ENCODE data around the gene VPS50.

- TF ChIP-seq CTCF (IDR thresholded peaks at IDR 0.05 in 2 of 3, conservative IDR thresholded peaks at IDR 0.05 in 1 of 3; ENCODE audit: borderline replicate concordance in 1 of 3, insufficient read depth in 1 of 3, low read depth in 2 of 3, low read length in 2 of 3) (no peak), YY1 (IDR thresholded peaks at IDR 0.05; ENCODE audit: extremely low read depth, insufficient replicate concordance, low read depth, low read length) (no peak), CEBPB (IDR thresholded peaks at IDR 0.05; ENCODE audit: low read depth) (no peak), ELF1 (IDR thresholded peaks at IDR 0.05; ENCODE audit: borderline replicate concordance, low read depth) (no peak)
Observed at GRCh38 chr7:93331706-93332105, 99.5 kb downstream of the VPS50 start.
